COR-L47 (cell line): ENCODE results near the gene PRSS21.

Experiments used
- DNase-seq: peaks from one replicate; lab custom pipeline; 2025; lab: John Stamatoyannopoulos, UW

Gene PRSS21

GRCh38 chr16:2816751-2817339 lies at the start of gene PRSS21:
Gene PRSS21 (plus strand): TSS chr16:2817237. CDS start chr16:2817269, 32 bp downstream.
- DNase-seq, result no peak

DNA sequence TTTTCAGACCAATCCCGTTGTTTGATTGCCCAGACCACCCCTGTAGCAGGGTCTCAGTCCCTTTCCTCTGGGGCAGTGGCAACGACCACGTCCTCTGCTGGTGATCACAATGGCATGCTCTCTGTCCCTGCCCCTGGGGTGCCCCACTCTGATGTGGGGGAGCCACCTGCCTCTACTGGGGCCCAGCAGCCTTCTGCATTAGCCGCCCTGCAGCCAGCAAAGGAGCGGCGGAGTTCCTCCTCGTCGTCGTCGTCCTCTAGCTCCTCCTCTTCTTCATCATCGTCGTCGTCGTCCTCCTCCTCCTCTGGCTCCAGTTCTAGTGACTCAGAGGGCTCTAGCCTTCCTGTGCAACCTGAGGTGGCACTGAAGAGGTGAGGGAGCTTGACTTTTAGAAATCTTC lies 49.1 kb upstream of the PRSS21 start:
- DNase-seq, result no peak

- DNase-seq, result no peak
Measured at GRCh38 chr16:2768403-2769089, 48.5 kb upstream of the PRSS21 start.

- no peak for DNase-seq
Measured at GRCh38 chr16:2769100-2769529, 47.9 kb upstream of the PRSS21 start.

- no peak for DNase-seq
Measured at GRCh38 chr16:2769675-2770056, 47.4 kb upstream of the PRSS21 start.

GRCh38 chr16:2770057-2770951 lies 46.7 kb upstream of the PRSS21 start:
- DNase-seq, result no peak

GRCh38 chr16:2771496-2772402 lies 45.3 kb upstream of the PRSS21 start:
- no peak for DNase-seq

GRCh38 chr16:2773188-2773968 lies 43.7 kb upstream of the PRSS21 start:
- DNase-seq, result no peak

- DNase-seq, result no peak
Measured at GRCh38 chr16:2774161-2774891, 42.7 kb upstream of the PRSS21 start.

- DNase-seq, result no peak
Measured at GRCh38 chr16:2775131-2775716, 41.8 kb upstream of the PRSS21 start.

DNA sequence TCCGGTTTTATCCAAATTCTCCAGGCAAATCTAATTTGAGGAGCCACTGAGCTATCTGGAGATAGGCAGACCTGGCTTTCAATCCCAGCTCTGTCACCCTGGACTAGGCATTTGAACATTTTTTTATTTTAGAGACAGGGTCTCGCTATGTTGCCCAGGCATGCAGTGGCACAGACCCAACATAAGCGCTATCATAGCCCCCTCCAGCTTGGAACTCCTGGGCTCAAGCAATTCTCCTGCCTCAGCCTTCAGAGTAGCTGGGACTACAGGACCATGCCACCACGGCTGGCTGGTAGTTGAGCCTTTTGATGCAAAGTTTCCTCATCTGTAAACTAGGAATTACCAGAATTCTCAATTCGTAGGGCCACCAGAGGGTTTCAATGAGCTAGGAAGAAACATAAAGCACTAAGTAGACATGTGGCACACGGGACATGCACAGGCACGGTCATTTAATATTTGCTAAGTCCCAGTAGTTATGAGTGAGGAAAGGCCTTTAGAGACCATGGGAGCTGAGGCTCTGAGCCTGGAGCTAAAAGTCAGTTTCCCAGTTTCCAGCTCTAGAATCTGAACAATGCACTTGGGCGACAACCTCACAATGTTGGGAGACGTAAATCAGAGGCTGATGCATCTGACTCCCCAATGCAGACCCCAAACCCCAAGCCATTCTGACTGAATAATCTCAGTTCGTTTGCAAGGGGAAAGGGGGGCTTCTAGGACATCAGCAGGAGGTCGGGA lies 41.1 kb upstream of the PRSS21 start:
- no peak for DNase-seq

DNA sequence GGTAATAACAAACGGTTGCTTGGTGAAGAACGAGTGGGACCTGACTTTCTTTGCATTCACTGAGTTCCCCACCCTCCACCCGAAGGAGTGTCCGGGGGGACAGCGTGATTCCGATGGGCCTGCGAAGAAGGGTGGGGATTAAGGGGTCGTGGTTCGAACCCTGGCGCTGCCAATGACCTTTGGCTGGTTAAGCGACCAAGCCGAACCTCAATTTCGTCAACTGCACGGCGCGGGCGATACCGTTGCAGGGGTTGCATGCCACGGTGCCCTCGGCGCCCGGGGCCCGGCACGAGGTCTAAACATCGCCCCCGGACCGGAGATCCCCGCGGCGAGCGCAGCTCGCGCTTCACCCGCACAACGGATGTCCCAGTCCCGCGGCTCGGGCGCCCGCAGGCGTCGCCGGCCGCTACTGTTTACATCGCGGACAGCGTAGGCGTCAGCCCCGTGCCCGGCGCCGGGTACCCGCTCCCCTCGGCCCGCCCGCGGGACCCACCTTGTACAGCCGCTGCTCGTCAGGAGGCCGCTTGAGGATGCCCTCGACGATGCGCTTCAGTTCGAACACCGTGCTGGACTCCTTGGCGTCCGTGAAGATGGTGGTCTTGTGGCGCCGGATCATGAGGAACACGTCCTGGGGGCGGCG lies 40.4 kb upstream of the PRSS21 start:
- DNase-seq, result no peak

DNA sequence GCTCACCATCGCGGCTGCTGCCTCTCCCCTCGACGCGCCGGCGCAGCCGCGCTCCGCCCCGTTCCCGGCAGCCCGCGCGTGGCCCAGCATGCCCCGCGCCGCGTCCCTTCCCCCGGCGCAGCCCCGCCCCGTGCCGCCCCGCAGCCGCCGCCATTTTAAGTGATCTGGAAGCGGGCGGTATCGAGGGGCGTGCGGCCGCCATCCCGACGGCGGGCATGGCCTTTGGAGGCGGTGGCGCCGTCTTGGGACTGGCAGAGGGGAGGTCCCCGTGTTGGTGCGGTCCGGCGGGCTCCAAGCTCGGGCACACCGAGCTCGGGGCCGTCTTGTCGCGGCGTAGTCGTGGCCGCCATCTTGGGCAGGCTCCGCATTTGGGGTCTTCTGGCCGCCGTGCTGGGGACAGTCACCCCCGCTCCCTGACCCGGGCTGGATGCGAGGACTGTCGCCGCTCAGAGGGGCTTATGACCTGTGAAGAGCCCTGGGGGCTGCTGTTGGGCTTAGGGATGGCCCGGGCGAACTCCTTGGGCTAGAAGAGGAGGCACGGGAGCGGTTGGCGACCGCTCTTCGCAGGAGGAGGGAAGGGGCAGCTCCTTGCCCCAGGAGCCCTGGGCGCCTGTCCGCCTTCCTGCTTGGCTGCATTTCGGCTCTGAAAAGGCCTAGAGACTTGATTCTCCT lies 39.7 kb upstream of the PRSS21 start, which contains the start of gene ELOB:
Gene ELOB (minus strand): TSS at position 50 of the 672 bp plus-strand sequence. CDS start 41 bp downstream, at position 9.
- peak; percentile 81 for DNase-seq

GRCh38 chr16:2777903-2778629 lies 39.0 kb upstream of the PRSS21 start:
- DNase-seq, result no peak

GRCh38 chr16:2778630-2778958 lies 38.4 kb upstream of the PRSS21 start:
- no peak for DNase-seq

DNA sequence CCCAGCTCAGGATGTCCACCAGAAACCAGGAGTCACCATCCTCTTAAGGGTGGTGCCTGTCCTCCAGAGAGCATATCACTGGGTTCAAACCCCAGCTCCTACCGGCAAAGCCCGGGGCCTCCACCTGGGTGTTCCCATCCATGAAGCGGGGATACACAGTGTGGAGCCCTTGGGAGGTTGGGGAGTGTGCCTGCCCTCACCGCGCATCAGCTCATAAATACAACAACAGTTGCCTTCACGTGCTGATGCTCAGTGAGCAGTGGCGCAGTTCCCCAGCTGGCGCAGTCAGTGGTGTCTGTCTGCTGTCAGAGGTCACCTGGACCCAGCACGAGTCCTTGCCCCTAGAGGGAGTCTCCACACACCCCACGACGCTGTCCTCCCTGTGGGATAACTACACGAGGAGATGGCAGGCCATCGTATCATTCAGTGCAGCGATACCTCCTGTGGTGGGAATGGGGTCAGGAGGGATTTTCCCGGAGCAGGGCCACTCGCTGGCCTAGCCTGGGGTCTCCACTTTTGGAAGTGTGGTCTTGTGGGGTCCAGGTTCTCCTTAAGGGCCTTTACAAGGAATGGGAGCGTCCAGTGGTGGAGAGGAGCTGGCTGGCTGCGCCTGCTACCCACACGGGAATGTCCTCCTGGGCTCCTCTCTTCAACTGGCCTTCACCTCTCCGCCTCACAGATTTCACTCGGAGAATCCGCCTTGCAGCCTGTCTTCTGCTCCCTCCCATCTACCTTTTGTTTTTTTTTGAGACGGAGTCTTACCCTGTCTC lies 37.7 kb upstream of the PRSS21 start:
- no peak for DNase-seq
